A172 (cell line): ENCODE measurements around the gene TRPV6. TPM values are rescaled to one million over a fixed set of nuclear protein-coding genes. Genes with fewer than 3 reads are reported as not detected.

Experiments used
- DNase-seq: peaks from one replicate; pipeline ENCODE4 v3.0.0-alpha.2; 2015; ENCODE audit warnings: low spot score
- total RNA-seq: library from RNA; depleted of rRNA; stranded (reverse); fragments of >200 nt; shearing (Covaris generic); gene quantifications from 2 replicates; pipeline ENCODE4 v1.2.3, GENCODE V29; 2014; rRNA removed

The TRPV6 gene
- total RNA-seq, 1 experiment from 2014 or later = not detected

GRCh38 chr7:142853739-142854371 is 31.7 kb downstream of the TRPV6 start:
- peak; percentile 48 for DNase-seq

- no peak for DNase-seq
Measured at GRCh38 chr7:142851919-142852318, 33.6 kb downstream of the TRPV6 start.

- DNase-seq = no peak
Measured at GRCh38 chr7:142851269-142851668, 34.3 kb downstream of the TRPV6 start.

- no peak for DNase-seq
Measured at GRCh38 chr7:142847353-142847752, 38.2 kb downstream of the TRPV6 start.

DNA sequence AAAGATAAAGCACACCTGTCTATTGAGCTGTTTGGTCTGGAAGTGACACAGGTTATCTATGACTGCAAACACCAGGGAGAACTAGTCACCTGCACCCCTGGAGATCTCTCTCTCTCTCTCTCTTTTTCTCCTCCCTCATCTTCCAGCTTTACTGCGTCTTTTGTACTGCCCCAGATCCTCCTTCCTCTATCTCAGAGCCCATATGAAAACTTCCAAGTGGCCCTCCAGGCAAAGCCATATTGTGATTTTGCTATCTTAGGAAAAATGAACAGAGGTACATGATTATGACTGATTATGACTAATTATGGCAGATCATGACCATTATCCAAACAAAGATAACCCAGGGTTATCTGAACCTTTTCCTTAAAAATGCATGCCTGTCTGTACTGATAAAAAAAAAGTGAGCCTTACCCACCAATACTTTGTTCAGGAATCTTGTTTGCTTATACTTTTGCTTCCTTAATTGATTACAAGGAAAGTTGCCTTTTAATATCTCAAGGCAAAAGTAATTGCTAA is 43.2 kb downstream of the TRPV6 start:
- DNase-seq = no peak

DNA sequence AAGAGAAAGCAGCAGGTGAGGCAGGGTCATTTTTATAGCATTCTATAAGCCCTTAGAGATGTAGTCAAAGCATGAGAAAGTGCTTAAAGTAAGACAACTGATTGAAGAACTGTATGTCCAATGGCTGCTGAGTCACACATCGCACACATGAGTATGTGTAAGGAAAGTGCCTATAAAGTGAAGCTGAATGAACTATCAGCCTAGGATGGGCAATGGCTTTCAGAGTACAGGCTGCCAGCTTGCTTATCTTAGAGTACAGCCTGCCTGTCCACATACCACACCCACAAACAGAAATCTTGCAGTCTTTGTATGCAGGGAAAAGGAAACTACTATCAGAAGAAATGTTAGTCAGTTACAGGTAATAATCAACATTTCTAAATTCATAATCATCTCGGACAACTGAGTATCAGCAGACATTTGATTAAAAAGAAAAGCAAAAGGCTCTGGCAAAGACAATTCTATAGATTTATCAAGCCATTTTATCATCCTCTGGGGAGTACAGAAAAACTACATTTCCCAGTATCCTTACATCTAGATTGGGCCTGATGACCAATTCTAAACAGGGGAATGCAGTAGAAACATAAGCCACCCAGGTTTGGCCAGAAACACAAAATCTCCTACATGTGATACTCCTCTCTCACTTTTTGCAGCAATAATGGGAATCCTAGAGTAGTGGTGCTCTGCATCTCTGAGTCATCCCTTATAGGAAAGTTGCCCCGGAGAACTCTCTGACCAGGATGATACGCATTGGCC is 46.9 kb downstream of the TRPV6 start:
- no peak for DNase-seq

DNA sequence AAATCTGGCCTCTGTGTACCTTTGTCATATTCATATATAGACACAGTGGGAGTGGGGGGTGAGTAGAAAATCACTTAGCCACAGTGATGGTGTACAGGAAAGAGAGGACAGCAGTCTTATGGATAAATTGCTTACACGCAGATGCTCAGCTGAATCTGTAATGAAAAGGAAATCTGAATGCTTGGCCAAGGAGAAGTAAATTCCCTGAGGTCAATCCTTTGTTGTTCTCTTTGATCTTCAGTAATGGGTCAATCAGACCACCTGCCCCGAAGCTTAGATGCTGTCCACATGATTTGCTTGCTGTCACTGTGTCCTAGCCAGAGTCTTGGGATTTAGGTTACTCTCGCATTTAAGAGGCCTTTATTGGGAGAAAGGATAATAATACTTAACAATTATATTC is 49.1 kb downstream of the TRPV6 start:
- no peak for DNase-seq

DNA sequence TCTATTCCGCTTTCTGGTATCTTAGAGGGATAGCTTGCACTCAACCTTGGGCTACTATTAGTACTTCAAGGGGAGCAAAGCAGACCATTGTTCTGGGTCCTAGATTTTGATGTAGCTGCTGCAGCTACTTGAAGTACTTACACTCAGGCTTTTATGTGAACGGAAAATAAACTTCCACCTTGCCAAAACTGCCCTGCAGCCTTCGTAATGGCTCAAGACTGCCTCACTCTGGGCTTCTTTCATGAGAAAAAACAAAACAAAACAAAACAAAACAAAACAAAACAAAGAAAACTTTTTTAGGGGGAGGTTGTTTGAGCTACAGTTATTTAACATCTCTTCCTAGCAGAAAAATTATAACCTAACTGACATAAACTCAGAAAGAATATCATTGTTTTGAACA is 50.1 kb downstream of the TRPV6 start:
- no peak for DNase-seq

DNA sequence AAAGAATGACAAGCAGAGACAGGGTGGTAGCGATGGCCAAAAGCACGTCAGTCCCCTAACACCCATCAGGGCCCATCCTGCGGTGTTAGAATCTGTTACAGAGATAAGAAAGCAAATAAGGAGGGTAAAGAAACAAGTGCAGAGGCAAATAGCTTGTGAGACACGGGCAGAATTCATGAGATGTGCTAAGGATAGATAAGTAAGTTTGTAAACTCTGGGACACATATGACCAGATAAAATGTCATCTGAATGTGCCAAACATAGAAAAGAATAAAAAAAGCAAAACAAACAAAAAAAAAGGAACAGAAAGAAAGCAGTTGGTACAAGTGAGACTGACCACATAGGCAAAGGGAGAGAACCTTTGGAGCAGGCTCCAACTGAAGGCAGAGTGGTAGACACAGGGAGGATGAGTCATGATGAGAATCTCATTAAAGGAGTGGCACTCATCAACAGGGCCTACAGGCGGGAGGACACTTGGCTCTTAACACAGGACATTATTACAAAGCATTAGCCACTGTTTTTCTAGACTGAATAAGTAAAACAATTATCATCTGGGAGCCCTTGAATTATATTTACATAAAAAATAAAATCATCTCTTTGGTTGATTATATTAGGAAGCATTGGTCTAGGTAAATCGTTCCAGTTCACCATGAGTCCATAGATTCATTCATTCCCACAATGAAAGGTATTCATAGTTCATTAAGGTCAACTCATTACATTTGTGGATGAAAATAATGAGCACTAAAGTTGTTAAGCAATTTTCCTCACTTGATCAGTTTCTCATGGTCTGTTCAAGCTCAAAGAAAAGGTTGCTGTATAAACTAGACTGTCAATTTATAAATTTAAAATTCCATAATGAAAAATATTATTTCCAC is 52.1 kb downstream of the TRPV6 start:
- peak; percentile 70 for DNase-seq

DNA sequence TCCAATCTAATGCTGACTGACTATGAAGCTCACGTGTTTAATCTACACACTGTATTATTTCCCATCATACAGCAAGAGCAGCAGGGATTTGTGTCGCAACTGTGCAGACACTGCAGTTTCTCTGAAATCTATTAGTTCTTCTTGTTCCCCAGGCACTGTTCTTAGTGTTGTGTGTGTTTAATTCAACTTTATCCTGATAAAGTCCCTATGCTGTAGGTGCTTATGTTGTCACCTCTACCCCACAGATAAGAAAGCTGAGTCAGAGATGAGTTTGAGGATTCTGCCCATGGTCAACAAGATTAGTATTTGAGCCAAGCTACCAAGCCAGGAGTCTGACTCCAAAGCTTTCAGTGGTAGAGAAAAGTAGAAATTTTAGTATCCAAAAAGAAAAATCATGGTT is 53.1 kb downstream of the TRPV6 start:
- peak; percentile 29 for DNase-seq

- peak; percentile 22 for DNase-seq
Measured at GRCh38 chr7:142827951-142828500, 57.5 kb downstream of the TRPV6 start.

GRCh38 chr7:142822714-142823113 is 62.8 kb downstream of the TRPV6 start:
- DNase-seq = no peak

Other genes with a start within 250 kb of the TRPV6 start
- gene PRSS1, start 136.3 kb downstream of the TRPV6 start, total RNA-seq = not detected in 2 replicates
- not detected in 2 replicates for gene PRSS2, start 114.8 kb downstream of the TRPV6 start, total RNA-seq
- gene EPHB6, start 30.7 kb downstream of the TRPV6 start, total RNA-seq = 2.0 and 2.7 TPM in 2 replicates
- gene TRPV5, start 48.0 kb upstream of the TRPV6 start, total RNA-seq = 0.22 TPM in 1 of 2 replicates, not detected in the other
- gene LLCFC1, start 53.7 kb upstream of the TRPV6 start, total RNA-seq = not detected in 2 replicates
- 0.46 TPM in 1 of 2 replicates, not detected in the other for gene KEL, start 76.6 kb upstream of the TRPV6 start, total RNA-seq
- not detected in 2 replicates for gene OR9A2, start 141.4 kb upstream of the TRPV6 start, total RNA-seq
- not detected in 2 replicates for gene OR6V1, start 166.6 kb upstream of the TRPV6 start, total RNA-seq
- gene PIP, start 246.3 kb upstream of the TRPV6 start, total RNA-seq = not detected in 2 replicates